Measurements from ENCODE around the gene LTB4R. TPM values are rescaled to one million over a fixed set of nuclear protein-coding genes. Genes with fewer than 3 reads are reported as not detected.

The LTB4R gene
- total RNA-seq, 2 donors from 2014 or later = 8.9 to 13.1 TPM

GRCh38 chr14:24304019-24304387 lies 7.3 kb upstream of the LTB4R start:
- no peak for TF ChIP-seq CTCF (IDR thresholded peaks at IDR 0.05)
- H3K9me3 ChIP-seq = no peaks in the 10 kb centered on the region
- no peak overlapping the region for H3K27ac ChIP-seq
- H3K4me3 ChIP-seq = no peak overlapping the region
- ATAC-seq (ENCODE audit: insufficient number of reproducible peaks, low FRiP score, low read depth) (no peak), DNase-seq (ENCODE audit: low spot score) (no peak)
- peaks cover 7 to 12% of the 10 kb centered on the region in 2 donors for H3K4me1 ChIP-seq (ENCODE audit: control insufficient read depth in 1 of 2, low read depth in 2 of 2)
- no peaks in the 10 kb centered on the region for H3K27me3 ChIP-seq (replicated peaks; ENCODE audit: insufficient read depth)
- peaks cover 48% of the 10 kb centered on the region for H3K36me3 ChIP-seq

- H3K4me1 ChIP-seq (ENCODE audit: control insufficient read depth in 1 of 2, low read depth in 2 of 2) = peaks cover 5 to 21% of the 10 kb centered on the region in 2 donors
- no peaks in the 10 kb centered on the region for H3K27me3 ChIP-seq (replicated peaks; ENCODE audit: insufficient read depth)
- no peak overlapping the region for H3K27ac ChIP-seq
- H3K36me3 ChIP-seq = peaks cover 44% of the 10 kb centered on the region
- H3K4me3 ChIP-seq = no peak overlapping the region
- no peak for TF ChIP-seq CTCF (IDR thresholded peaks at IDR 0.05)
- H3K9me3 ChIP-seq = no peaks in the 10 kb centered on the region
- DNase-seq (ENCODE audit: low spot score) (no peak), ATAC-seq (ENCODE audit: insufficient number of reproducible peaks, low FRiP score, low read depth) (no peak)
Observed at GRCh38 chr14:24307156-24307574, 4.1 kb upstream of the LTB4R start.

GRCh38 chr14:24307575-24308341 lies 3.5 kb upstream of the LTB4R start, which contains the start of gene CIDEB:
CIDEB (minus strand) TSS chr14:24307977; CDS start chr14:24307858, 119 bp downstream.
- peak; percentile 82 for TF ChIP-seq CTCF (IDR thresholded peaks at IDR 0.05)
- Histone ChIP-seq H3K27me3 (replicated peaks; ENCODE audit: insufficient read depth) (no peaks in the 10 kb centered on the region), H3K9me3 (no peaks in the 10 kb centered on the region), H3K36me3 (peaks cover 38% of the 10 kb centered on the region), H3K4me3 (no peak within 1 kb of the TSS), H3K27ac (no peak within 1 kb of the TSS), H3K4me1 (ENCODE audit: control insufficient read depth in 1 of 2, low read depth in 2 of 2) (peaks cover 5 to 21% of the 10 kb centered on the region in 2 donors)
- ATAC-seq (ENCODE audit: insufficient number of reproducible peaks, low FRiP score, low read depth) (no peak), DNase-seq (ENCODE audit: low spot score) (no peak)

- ATAC-seq (ENCODE audit: insufficient number of reproducible peaks, low FRiP score, low read depth) = no peak
- Histone ChIP-seq H3K36me3 (peaks cover 30% of the 10 kb centered on the region), H3K27ac (no peak overlapping the region), H3K4me1 (ENCODE audit: control insufficient read depth in 1 of 2, low read depth in 2 of 2) (peaks cover 5 to 21% of the 10 kb centered on the region in 2 donors), H3K27me3 (replicated peaks; ENCODE audit: insufficient read depth) (no peaks in the 10 kb centered on the region), H3K9me3 (no peaks in the 10 kb centered on the region), H3K4me3 (no peak overlapping the region)
- no peak for DNase-seq (ENCODE audit: low spot score)
- no peak for TF ChIP-seq CTCF (IDR thresholded peaks at IDR 0.05)
Observed at GRCh38 chr14:24308342-24309124, 2.8 kb upstream of the LTB4R start.
